Osteocyte (in vitro differentiated cells): ENCODE measurements around the gene SLC35E1. TPM values are rescaled to one million over a fixed set of nuclear protein-coding genes. Genes with fewer than 3 reads are reported as not detected.

ENCODE experiments used
- DNase-seq: peaks from one replicate; pipeline ENCODE4 v3.0.0; 2021; ENCODE audit warnings: mixed read lengths; ENCODE audit not compliant: unreplicated experiment; ENCODE audit errors: extremely low spot score
- H3K27ac Mint-ChIP-seq: one replicate; pipeline ENCODE4 v1.8.0; 2021; ENCODE audit warnings: mild to moderate bottlenecking, mixed read lengths; ENCODE audit not compliant: unreplicated experiment
- H3K27me3 Mint-ChIP-seq: one replicate; pipeline ENCODE4 v1.8.0; 2021; ENCODE audit warnings: mixed read lengths; ENCODE audit not compliant: unreplicated experiment
- H3K36me3 Mint-ChIP-seq: one replicate; pipeline ENCODE4 v1.8.0; 2021; ENCODE audit warnings: mixed read lengths; ENCODE audit not compliant: unreplicated experiment
- H3K4me1 Mint-ChIP-seq: one replicate; pipeline ENCODE4 v1.8.0; 2021; ENCODE audit warnings: mixed read lengths; ENCODE audit not compliant: unreplicated experiment
- H3K4me3 Mint-ChIP-seq: one replicate; pipeline ENCODE4 v1.8.0; 2021; ENCODE audit warnings: mild to moderate bottlenecking, moderate library complexity, mixed read lengths; ENCODE audit not compliant: unreplicated experiment
- H3K9me3 Mint-ChIP-seq: one replicate; pipeline ENCODE4 v1.8.0; 2021; ENCODE audit warnings: mixed read lengths; ENCODE audit not compliant: unreplicated experiment
- CTCF ChIP-seq: fragments of 200-600 bp; sonication (generic); IDR thresholded peaks from 2 replicates; pipeline ENCODE4 v1.5.0; 2021; ENCODE audit warnings: antibody characterized with exemption, mild to moderate bottlenecking, moderate library complexity
- total RNA-seq: library from RNA; stranded (reverse); gene quantifications from 2 replicates; pipeline ENCODE4 v1.2.1, GENCODE V29; 2021

The SLC35E1 gene
- total RNA-seq, 1 donor from 2014 or later: 55.5 TPM

GRCh38 chr19:16504271-16504670 lies 67.9 kb downstream of the SLC35E1 start:
- H3K9me3 Mint-ChIP-seq: no peaks in the 10 kb centered on the region
- DNase-seq: no peak
- H3K27me3 Mint-ChIP-seq: no peaks in the 10 kb centered on the region
- H3K27ac Mint-ChIP-seq: no peak overlapping the region
- peaks cover 7% of the 10 kb centered on the region for H3K36me3 Mint-ChIP-seq
- H3K4me3 Mint-ChIP-seq: no peak overlapping the region
- no peak for TF ChIP-seq CTCF
- H3K4me1 Mint-ChIP-seq: no peaks in the 10 kb centered on the region

Other genes starting within 250 kb of the SLC35E1 start
- gene KLF2, start 247.6 kb downstream of the SLC35E1 start, total RNA-seq: 41.4 and 55.5 TPM in 2 replicates
- gene EPS15L1, start 100.4 kb downstream of the SLC35E1 start, total RNA-seq: 47.4 and 53.1 TPM in 2 replicates
- not detected in 2 replicates for gene CALR3, start 76.2 kb downstream of the SLC35E1 start, total RNA-seq
- 5.3 and 5.5 TPM in 2 replicates for gene C19orf44, start 76.0 kb downstream of the SLC35E1 start, total RNA-seq
- gene CHERP, start 30.0 kb downstream of the SLC35E1 start, total RNA-seq: 45.1 and 50.1 TPM in 2 replicates
- gene MED26, start 55.8 kb upstream of the SLC35E1 start, total RNA-seq: 9.5 and 15.4 TPM in 2 replicates
- gene SMIM7, start 87.7 kb upstream of the SLC35E1 start, total RNA-seq: 60.5 and 63.8 TPM in 2 replicates
- 6.2 and 6.3 TPM in 2 replicates for gene TMEM38A, start 88.7 kb upstream of the SLC35E1 start, total RNA-seq
- not detected in 2 replicates for gene NWD1, start 147.4 kb upstream of the SLC35E1 start, total RNA-seq